ENCODE data around the gene STOM.

DNA sequence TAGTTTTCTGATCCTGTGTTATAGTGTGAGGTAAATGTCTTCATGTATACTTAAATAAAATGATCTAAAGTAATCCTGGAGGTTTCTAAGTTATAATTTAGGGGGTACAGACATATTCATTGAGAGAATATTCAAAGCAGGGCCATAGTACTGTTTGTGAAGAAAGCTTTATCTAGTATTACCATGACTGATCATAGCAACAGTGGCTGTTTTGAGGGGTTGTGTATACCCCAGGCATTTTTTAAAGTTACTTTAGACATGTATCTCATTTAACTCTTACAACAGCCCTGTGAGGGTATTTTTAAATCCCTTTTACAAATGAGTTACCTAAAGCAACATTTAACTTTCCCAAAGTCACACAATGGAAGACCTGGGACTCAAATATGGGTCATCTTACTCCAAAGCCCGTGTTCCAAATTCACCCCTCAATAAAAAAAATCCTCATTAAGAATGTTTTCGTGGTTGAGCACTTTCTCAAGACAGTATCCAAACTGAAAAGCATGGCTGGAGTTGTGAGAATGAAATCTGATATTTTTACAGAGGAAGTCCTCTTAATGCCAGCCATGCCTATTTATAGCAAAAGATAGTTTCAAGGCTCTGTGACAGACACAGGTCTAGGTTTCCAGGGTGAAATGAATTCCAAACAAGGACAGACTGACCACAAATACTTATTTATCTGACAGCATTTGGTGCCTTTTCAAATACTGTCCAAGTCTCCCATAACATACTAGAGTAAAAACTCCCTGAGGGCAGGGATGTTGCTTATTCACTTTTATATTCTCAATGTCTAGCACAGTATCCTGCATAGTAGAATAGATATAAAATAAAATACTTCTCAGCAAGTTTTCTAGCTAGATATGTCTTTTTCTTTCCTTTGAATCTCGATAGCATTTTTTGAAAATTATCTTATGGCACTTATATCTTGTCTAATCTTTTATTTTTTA is 10.4 kb downstream of the STOM start:
- no peak for TF ChIP-seq ARNT (IDR thresholded peaks at IDR 0.05)
- no peak for TF ChIP-seq SP1 (IDR thresholded peaks at IDR 0.05)
- TF ChIP-seq CTBP1 (IDR thresholded peaks at IDR 0.05; ENCODE audit: borderline replicate concordance) = no peak
- no peak for TF ChIP-seq SUZ12 (IDR thresholded peaks at IDR 0.05)
- TF ChIP-seq FOXA1 (IDR thresholded peaks at IDR 0.05) = no peak
- no peak for TF ChIP-seq FOXM1 (IDR thresholded peaks at IDR 0.05; ENCODE audit: borderline replicate concordance)

Data from HEK293T (cell line).